Stomach (tissue), 4 donors: ENCODE results near the gene ZMIZ1.
A peak's percentile ranks its signal among the peaks of the same experiment; 100 is the strongest.

Experiments used
- POLR2AphosphoS5 ChIP-seq, 3 donors: sonication (generic); formaldehyde crosslinking; IDR thresholded peaks; one replicate each; pipeline ENCODE4 v1.6.1; 2016; ENCODE audit warnings: antibody characterized with exemption in 3 of 3
- TF ChIP-seq, protein P1 (sequence below), 7 experiments: fragments of 450-650 bp in 4 of 7; fragments of 200-600 bp in 3 of 7; sonication (generic) in 3 of 7; IDR thresholded peaks; one replicate each; pipeline ENCODE4 v1.5.1; 2016 to 2019; ENCODE audit warnings: antibody characterized with exemption in 7 of 7, control low read depth in 2 of 7, mild to moderate bottlenecking in 1 of 7

DNA sequence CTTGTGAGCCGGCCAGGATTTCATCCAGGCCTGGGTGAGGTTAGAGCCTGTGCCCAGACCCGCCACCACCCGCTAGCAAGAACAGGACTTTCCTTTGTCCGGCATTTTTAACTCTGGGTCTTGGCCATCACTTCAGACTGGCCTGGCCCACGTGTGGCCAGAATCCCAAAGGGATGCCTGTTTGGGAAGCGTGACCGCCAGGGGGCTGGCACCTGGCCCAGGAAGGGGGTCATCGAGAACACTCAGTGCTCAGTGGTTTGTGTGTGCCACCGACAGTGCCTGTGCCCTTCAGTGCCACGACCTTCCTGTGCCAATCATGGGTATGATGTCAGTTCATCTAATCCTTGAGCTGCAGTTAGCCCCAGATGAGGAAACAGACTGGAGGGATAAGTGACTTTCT lies 85.0 kb downstream of the ZMIZ1 start:
- TF ChIP-seq POLR2AphosphoS5 (IDR thresholded peaks at IDR 0.05): peak in 2 of 3 donors; percentile 12 to 28
- TF ChIP-seq, protein P1, sequence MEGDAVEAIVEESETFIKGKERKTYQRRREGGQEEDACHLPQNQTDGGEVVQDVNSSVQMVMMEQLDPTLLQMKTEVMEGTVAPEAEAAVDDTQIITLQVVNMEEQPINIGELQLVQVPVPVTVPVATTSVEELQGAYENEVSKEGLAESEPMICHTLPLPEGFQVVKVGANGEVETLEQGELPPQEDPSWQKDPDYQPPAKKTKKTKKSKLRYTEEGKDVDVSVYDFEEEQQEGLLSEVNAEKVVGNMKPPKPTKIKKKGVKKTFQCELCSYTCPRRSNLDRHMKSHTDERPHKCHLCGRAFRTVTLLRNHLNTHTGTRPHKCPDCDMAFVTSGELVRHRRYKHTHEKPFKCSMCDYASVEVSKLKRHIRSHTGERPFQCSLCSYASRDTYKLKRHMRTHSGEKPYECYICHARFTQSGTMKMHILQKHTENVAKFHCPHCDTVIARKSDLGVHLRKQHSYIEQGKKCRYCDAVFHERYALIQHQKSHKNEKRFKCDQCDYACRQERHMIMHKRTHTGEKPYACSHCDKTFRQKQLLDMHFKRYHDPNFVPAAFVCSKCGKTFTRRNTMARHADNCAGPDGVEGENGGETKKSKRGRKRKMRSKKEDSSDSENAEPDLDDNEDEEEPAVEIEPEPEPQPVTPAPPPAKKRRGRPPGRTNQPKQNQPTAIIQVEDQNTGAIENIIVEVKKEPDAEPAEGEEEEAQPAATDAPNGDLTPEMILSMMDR (IDR thresholded peaks at IDR 0.05): no peak
